ENCODE results near the gene JARID2.

JARID2 gene

DNA sequence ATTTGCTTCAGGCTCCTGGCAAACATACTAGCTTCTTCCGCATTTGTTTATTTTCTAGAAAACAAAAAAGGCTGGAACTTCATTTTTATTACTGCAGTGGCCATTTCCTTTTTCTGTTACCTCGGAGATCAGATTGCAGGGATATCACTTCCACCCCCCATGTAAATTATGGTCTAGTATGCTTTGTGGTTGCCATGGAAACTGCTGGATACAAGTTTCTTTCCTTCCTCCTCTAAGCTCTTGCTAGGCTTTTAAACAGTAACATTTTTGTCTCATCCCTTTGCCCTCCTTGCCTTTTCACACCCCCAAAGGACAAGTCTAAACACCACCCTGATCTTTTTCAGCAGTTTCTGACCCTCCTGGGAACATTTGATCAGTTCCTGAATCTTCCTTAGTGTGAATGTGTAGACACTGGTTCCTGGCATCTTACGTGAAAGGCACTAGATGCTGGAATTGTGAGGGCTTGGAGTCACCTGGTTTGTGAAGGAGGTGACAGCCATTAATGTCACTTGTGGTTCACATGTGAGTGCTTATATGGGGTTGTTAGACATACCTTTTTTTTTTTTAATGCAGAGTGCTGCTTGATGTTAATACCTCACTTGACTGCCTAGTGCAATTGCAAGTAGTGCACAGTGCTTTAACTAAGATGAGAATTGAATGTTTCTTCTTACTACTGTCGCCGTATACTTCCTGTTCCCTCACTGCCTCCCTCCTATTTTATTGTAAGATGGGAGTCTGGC, 181.6 kb downstream of the JARID2 start:
- DNase-seq: peak; percentile 24

- no peak for DNase-seq
Measured at GRCh38 chr6:15429141-15430110, 183.6 kb downstream of the JARID2 start.

DNA sequence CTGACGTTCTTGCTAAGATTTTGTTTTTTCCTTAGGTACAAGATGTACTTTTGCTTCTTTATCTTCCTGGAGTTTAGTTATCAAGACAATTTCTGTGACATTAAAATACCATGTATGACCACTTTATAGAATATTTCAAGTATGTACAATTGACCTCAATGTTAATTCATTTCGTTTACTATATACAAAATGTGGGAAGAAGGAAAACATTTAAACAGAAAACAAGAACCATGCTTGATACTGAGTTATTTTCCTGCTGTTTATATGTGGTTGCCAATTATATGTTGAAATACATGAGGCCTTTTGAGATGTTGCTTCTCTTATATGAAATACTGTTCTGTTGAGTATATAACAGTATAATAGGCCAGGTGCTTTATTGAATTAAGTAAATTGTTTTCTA, 184.3 kb downstream of the JARID2 start:
- DNase-seq: no peak

DNA sequence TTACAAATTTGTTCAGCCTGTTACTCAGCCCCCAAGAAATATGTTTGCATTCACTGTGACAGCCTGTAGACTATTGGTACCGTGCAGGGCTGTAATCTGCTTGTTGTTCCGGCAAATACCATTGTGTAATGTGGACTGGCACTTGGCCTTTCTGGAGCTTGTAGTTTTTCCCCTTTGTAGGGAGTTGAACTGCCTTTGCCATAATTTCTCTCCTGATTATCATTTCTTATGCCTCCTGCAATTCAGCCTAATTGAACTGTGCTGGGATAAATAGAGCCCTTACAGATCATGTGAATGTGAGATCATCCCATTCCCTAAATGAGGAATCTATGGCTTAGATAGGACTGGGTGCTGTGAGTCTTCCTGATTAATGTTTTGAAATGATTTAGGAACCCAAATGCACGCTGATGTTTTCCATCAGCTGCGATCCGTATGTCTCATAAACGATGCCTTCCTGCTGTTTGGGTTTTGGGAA, 185.1 kb downstream of the JARID2 start:
- DNase-seq: no peak

GRCh38 chr6:15431762-15432483, 186.1 kb downstream of the JARID2 start:
- DNase-seq: no peak

- no peak for DNase-seq
Measured at GRCh38 chr6:15433511-15433861, 187.6 kb downstream of the JARID2 start.

- DNase-seq: no peak
Measured at GRCh38 chr6:15434263-15434662, 188.4 kb downstream of the JARID2 start.

DNA sequence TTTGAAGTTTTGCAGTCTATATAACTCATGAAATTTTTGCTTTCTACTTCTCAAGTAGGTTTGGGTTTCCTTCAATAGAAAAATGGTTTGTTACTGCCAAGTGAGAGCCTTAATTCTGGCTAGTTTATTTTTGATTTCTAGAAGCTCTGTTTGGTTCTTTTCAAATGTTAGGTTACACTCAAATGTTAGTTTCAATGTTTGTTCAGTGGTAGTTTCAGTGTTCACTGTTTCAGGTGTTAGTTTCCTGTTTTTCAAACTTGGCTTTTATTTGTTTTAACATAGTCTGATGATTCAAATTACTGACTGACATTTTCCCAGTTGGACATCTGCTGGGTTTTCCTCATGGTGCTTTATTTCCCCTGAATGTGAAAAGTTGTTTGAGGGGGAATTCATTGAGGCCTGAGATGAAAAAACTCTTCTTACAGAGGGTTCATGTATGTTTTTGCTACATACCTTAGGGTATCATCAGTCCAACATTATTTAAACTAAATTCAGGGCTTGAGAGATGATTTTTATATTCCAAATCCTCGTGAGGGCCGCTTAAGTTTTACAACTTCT, 189.0 kb downstream of the JARID2 start:
- DNase-seq: no peak

GRCh38 chr6:15435468-15435867, 189.6 kb downstream of the JARID2 start:
- DNase-seq: no peak

DNA sequence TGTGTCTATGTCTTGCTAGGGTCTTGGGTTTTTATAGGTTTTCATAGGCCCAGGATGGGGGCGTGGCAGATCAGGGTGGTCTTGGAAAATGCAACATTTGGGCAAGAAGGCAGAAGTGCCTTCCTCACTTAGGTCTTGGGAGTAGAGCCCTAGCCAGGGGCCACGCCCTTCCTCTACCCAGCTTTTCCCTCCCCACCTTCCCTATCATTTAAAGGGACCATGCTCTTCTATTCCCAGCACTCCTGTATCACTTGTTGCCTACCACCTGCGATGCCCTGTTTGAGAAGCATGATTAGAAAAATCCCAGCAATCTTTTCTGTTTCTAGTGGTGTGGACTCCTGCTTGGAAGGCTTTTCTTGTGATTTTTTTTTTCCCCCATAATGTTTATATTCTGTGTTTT, 190.6 kb downstream of the JARID2 start:
- no peak for DNase-seq

DNA sequence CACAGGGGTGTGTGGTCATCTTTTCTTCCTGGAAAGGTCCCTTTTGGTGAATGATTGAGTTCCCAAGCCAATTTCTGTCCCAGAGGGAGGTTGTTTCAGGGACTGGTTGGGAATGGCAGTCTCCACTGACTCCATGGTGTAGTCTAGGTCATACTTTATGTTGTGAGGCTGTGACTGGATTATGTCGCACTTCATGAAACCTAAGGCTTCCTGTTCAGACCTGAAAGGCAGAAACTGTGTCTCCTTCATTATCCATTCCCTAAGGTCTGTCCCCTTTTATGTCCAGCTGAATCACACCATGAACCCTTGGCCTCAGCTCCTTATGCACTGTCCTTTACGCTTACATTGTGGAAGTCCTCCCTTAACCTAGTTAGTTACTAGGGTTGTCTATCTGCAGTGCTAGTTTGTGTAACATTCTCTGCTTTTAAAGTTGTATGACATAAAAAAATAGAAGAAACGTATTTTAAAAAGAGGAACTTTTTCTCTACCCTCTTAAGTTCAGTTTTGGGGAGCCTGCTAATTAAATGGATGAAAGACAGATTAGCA, 191.3 kb downstream of the JARID2 start:
- no peak for DNase-seq

GRCh38 chr6:15439410-15440025, 193.6 kb downstream of the JARID2 start:
- DNase-seq: no peak

GRCh38 chr6:15440040-15440439, 194.2 kb downstream of the JARID2 start:
- DNase-seq: no peak

- peak; percentile 59 for DNase-seq
Measured at GRCh38 chr6:15441215-15441868, 195.5 kb downstream of the JARID2 start.

GRCh38 chr6:15441981-15442380, 196.1 kb downstream of the JARID2 start:
- no peak for DNase-seq

GRCh38 chr6:15442467-15442866, 196.6 kb downstream of the JARID2 start:
- no peak for DNase-seq

- no peak for DNase-seq
Measured at GRCh38 chr6:15443119-15443830, 197.4 kb downstream of the JARID2 start.

DNA sequence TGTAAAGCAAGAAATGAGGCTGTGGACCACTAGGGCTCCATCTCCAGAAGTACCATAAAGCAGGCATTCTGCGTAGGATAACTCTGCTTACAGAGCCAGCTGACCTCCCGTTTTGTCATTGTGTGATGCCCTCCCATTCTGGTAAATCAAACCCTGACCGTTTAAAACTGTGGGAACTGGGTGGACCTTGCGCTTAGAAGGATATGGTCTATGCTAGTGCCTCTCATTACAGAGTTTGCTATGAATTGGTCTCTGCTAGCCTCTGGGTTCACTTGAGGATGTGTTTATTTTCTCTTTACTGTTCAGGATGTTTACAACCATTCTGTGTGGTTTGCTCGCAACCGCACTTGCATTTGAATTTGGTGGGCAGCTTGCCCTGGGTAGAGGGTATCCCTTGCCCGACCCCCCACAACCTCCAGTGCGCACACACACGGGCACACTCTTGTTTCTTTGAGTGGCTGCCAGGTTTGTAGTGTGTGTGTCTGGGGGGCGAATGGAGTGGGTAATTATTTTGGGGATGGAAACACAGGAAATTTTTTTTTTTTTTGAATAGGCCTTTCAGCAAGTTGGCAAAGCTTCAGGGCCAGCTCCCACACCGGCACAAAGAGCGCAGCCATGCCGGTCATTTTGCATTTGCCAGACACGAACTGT, 198.3 kb downstream of the JARID2 start:
- no peak for DNase-seq

DNA sequence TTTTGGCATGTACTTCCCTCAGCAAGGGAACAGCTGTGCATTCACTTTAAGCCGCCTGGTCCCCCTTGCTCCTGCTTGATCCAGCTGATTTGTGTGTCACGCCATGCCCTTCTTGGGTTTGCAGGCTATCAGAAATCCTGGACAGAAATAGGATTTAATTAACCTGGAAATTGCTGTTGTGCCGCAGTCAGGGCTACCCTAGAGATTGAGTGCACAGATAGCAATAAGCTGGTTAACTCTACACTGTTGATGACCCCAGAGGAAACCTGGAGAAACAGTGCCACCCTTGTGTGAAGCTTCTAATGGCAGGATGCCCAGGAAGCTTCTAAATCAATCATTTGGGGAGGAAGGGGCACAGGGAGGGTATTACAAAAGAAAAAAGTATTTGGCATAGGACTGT, 199.0 kb downstream of the JARID2 start:
- DNase-seq: no peak

- no peak for DNase-seq
Measured at GRCh38 chr6:15447546-15448267, 201.8 kb downstream of the JARID2 start.
